ENCODE measurements around the gene TULP4.
"Not testable (repeated sequence)": the region's sequence is repeated elsewhere in the genome, so short reads cannot be mapped to it uniquely, and the experiment has no call there.

TULP4 gene

DNA sequence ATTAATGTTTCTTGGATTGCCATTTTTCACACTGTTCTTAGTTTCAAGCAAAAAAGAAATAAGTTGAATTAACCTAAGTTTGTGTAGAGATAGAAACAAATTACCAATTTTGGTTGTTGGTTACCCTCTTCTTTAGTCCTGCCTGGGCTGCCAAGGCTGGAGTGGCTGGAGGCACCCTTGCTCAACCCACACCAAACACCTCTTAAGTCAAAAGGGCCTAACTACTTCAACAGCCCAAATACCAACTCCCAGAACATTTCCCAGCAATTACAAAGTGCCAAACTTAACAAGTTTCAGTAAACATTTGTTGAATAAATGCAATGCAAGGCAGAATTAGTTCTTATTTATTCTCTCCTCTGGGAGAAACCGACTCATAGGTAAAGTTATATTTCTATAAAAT lies 209.5 kb downstream of the TULP4 start:
- no peaks in the 10 kb centered on the region for H3K27me3 ChIP-seq (ENCODE audit: insufficient read depth, low read length)
- H3K9me3 ChIP-seq (ENCODE audit: low read length), result peaks cover 4% of the 10 kb centered on the region
- H3K4me3 ChIP-seq (ENCODE audit: low read length), result no peak overlapping the region
- no peaks in the 10 kb centered on the region for H3K36me3 ChIP-seq (ENCODE audit: insufficient read depth, low read length)
- H3K4me1 ChIP-seq (ENCODE audit: insufficient read depth, low read length), result peaks cover 11% of the 10 kb centered on the region
- no peak overlapping the region for H2AFZ ChIP-seq (ENCODE audit: low read depth, low read length)

DNA sequence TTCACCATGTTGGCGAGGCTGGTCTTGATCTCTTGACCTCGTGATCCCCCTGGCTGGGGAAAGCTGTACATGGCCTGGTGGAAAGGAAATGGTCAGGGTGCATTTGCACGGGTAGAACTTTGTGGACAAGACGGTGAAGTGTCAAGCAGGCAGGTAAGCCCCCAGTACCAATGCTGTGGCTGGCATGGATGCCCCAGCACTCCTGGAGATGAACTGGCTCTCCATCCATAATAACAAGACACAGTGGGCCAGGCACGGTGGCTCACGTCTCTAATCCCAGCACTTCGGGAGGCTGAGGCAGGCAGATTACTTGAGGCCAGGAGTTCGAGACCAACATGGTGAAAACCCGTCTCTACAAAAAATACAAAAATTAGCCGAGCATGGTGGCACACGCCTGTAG lies 210.4 kb downstream of the TULP4 start:
- Histone ChIP-seq H3K36me3 (ENCODE audit: insufficient read depth, low read length) (no peaks in the 10 kb centered on the region), H3K27me3 (ENCODE audit: insufficient read depth, low read length) (no peaks in the 10 kb centered on the region), H2AFZ (ENCODE audit: low read depth, low read length) (no peak overlapping the region)

DNA sequence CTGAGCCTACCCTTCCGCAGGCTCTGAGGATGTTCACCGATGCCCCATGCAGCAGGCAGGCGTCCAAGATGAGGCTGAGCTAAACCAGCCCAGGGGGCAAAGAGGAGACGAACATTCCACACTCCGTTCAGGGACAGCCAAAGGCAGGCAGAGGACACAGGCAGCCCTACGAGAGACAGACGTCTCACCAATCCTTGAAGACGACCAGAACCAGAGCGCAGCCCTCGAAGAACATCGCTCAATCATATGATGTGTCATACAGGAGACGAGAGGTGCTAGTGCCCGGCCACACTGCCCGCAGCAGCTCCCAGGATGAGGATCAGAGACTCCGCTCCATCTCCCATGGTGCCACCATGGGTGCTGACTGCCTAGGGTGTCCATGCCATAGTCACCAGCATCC lies 212.0 kb downstream of the TULP4 start:
- no peaks in the 10 kb centered on the region for H3K27me3 ChIP-seq (ENCODE audit: insufficient read depth, low read length)
- H2AFZ ChIP-seq (ENCODE audit: low read depth, low read length), result no peak overlapping the region
- H3K9me3 ChIP-seq (ENCODE audit: low read length), result peaks cover 4% of the 10 kb centered on the region
- H3K36me3 ChIP-seq (ENCODE audit: insufficient read depth, low read length), result no peaks in the 10 kb centered on the region
- no peaks in the 10 kb centered on the region for H3K4me1 ChIP-seq (ENCODE audit: insufficient read depth, low read length)
- H3K4me3 ChIP-seq (ENCODE audit: low read length), result no peak overlapping the region

More for the DNA sequence above, 210.4 kb downstream of the TULP4 start:
- Histone ChIP-seq H3K4me3 (ENCODE audit: low read length) (no peak overlapping the region), H3K4me1 (ENCODE audit: insufficient read depth, low read length) (peaks cover 9% of the 10 kb centered on the region), H3K9me3 (ENCODE audit: low read length) (peaks cover 4% of the 10 kb centered on the region)

DNA sequence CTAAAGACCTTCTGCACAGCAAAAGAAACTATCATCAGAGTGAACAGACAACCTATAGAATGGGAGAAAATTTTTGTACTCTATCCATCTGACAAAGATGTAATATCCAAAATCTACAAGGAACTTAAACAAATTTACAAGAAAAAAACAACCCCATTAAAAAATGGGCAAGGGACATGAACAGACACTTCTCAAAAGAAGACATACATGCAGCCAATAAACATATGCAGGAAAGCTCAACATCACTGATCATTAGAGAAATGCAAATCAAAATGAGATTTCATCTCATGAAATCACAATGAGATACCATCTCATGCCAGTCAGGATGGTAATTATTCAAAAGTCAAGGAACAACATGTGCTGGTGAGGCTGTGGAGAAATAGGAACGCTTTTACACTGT lies 215.6 kb downstream of the TULP4 start:
- not testable (repeated sequence) for H3K4me1 ChIP-seq (ENCODE audit: insufficient read depth, low read length); H3K27me3 ChIP-seq (ENCODE audit: insufficient read depth, low read length); H3K9me3 ChIP-seq (ENCODE audit: low read length); H3K4me3 ChIP-seq (ENCODE audit: low read length); H3K36me3 ChIP-seq (ENCODE audit: insufficient read depth, low read length); H2AFZ ChIP-seq (ENCODE audit: low read depth, low read length)

DNA sequence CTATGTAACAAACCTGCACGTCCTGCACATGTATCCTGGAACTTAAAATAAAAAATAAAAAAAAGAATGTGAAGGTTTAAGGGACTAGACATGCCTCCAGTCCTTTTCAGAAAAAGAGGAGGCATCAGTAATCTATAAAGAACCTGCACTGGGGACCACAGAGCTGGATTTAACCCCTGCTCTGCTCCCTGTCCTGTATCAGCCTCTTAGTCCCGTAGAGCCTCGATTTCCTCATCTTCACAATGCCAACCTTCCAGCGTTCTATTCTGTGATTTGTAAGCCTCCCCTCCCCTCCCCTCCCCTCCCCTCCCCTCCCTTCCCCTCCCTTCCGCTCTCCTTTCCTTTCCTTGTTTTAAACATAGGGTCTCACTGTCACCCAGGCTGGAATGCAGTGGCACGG lies 216.6 kb downstream of the TULP4 start:
- Histone ChIP-seq H3K36me3 (ENCODE audit: insufficient read depth, low read length) (no peaks in the 10 kb centered on the region), H3K9me3 (ENCODE audit: low read length) (peaks cover 4% of the 10 kb centered on the region), H3K4me3 (ENCODE audit: low read length) (no peak overlapping the region), H3K4me1 (ENCODE audit: insufficient read depth, low read length) (no peaks in the 10 kb centered on the region), H2AFZ (ENCODE audit: low read depth, low read length) (no peak overlapping the region), H3K27me3 (ENCODE audit: insufficient read depth, low read length) (no peaks in the 10 kb centered on the region)

DNA sequence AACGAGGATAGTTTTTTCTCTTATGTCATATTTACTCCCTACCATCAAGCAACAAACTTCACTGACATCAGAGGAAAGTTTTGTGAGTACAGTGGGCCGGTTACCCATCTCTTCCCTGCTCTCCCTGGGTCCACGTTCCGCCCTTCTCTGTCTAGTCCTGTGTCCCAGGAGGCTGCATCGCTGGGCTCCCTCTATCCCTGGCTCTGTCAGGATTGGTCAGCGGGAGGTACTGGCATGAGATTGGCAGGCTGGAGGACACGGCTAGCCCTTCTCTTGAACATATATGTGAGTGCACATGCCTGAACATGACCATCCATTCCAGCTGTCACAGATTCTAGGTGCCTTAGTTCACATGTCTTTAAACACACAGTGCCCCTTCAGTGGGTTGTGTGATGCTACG lies 217.4 kb downstream of the TULP4 start:
- Histone ChIP-seq H3K4me1 (ENCODE audit: insufficient read depth, low read length) (no peaks in the 10 kb centered on the region), H2AFZ (ENCODE audit: low read depth, low read length) (no peak overlapping the region), H3K36me3 (ENCODE audit: insufficient read depth, low read length) (no peaks in the 10 kb centered on the region), H3K4me3 (ENCODE audit: low read length) (no peak overlapping the region), H3K9me3 (ENCODE audit: low read length) (no peaks in the 10 kb centered on the region), H3K27me3 (ENCODE audit: insufficient read depth, low read length) (no peaks in the 10 kb centered on the region)

DNA sequence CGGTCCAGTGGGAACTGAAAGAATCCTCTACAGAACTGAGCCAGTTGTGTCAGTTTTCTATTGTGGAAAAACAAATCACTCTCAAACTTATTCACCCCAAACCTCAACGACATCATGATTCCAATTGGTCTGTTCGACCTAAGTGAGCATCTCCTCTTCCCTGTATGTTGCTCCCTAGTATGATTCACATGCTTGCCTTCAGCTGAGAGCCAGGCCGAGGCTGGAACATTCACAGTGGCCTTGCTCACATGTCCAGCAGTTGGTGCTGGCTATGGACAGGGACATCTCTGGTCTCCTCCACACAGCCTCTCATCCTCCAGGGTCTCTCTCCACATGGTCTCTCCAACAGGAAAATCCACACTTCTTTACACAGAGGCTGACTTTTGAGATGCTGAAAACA lies 219.3 kb downstream of the TULP4 start:
- no peak overlapping the region for H3K4me3 ChIP-seq (ENCODE audit: low read length)

DNA sequence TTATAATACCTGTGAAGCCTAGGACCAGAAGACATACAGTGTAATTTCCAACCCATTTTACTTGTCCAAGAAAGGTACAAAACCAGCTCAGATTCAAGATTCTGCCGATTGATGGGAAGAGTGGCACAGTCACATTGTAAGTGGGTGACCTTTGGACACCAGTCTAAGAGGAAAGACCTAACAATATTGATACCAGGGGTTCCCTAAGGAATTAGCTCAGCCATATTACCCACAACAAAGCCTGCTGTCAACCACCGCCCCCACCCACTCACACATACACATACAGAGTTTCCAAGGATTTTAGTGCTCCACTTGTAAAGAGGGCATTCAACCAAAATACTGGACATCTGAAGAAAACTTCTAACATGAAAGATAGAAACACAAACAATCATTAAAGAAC lies 219.7 kb downstream of the TULP4 start:
- H3K4me1 ChIP-seq (ENCODE audit: insufficient read depth, low read length), result peaks cover 4% of the 10 kb centered on the region
- H3K27me3 ChIP-seq (ENCODE audit: insufficient read depth, low read length), result no peaks in the 10 kb centered on the region
- H3K4me3 ChIP-seq (ENCODE audit: low read length), result no peak overlapping the region
- H3K36me3 ChIP-seq (ENCODE audit: insufficient read depth, low read length), result no peaks in the 10 kb centered on the region
- H3K9me3 ChIP-seq (ENCODE audit: low read length), result no peaks in the 10 kb centered on the region
- H2AFZ ChIP-seq (ENCODE audit: low read depth, low read length), result no peak overlapping the region

More for the DNA sequence above, 219.3 kb downstream of the TULP4 start:
- no peaks in the 10 kb centered on the region for H3K9me3 ChIP-seq (ENCODE audit: low read length)
- no peak overlapping the region for H2AFZ ChIP-seq (ENCODE audit: low read depth, low read length)
- no peaks in the 10 kb centered on the region for H3K27me3 ChIP-seq (ENCODE audit: insufficient read depth, low read length)
- H3K36me3 ChIP-seq (ENCODE audit: insufficient read depth, low read length), result no peaks in the 10 kb centered on the region
- peaks cover 4% of the 10 kb centered on the region for H3K4me1 ChIP-seq (ENCODE audit: insufficient read depth, low read length)

DNA sequence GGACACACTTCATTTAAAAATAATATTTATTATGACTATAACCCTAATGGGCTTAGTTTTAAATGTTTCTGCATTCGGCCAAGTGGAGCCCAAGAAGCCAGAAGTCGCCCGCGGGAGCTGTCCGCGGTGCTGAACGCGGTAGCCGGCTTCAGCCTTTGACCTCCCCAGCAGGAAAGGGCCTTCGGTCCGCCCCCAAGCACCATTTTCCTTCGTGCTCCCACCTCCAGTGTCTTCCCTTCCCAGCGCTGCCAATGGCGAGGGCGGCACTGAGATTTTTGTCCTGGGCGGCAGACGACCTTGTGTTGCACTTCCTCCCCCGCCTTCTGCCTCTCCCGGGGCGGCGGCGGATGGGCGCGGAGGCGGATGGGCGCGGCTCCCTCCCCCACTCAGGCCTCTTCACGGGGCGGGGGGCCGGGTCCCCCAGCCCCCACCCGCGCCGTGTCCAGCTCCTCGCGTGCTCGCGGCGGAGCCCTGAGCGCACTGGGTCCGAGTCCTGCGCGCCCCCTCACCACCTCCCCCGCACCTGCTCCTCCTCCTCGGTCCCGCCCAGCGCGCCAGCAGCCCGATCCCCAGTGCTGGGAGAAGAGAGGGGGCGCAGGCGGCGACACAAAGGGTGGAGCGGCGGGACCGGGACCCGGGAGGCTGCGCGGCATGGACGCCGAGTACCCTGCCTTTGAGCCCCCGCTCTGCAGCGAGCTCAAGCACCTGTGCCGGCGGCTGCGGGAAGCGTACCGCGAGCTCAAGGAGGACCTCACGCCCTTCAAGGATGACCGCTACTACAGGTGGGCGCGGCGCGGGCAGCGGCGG lies 224.0 kb downstream of the TULP4 start:
- H3K4me3 ChIP-seq (ENCODE audit: low read length), result peak overlapping the region; percentile 80
- peak overlapping the region; percentile 93 for H2AFZ ChIP-seq (ENCODE audit: low read depth, low read length)
- no peaks in the 10 kb centered on the region for H3K27me3 ChIP-seq (ENCODE audit: insufficient read depth, low read length)
- no peaks in the 10 kb centered on the region for H3K9me3 ChIP-seq (ENCODE audit: low read length)
- H3K36me3 ChIP-seq (ENCODE audit: insufficient read depth, low read length), result no peaks in the 10 kb centered on the region
- H3K4me1 ChIP-seq (ENCODE audit: insufficient read depth, low read length), result peaks cover 4% of the 10 kb centered on the region

DNA sequence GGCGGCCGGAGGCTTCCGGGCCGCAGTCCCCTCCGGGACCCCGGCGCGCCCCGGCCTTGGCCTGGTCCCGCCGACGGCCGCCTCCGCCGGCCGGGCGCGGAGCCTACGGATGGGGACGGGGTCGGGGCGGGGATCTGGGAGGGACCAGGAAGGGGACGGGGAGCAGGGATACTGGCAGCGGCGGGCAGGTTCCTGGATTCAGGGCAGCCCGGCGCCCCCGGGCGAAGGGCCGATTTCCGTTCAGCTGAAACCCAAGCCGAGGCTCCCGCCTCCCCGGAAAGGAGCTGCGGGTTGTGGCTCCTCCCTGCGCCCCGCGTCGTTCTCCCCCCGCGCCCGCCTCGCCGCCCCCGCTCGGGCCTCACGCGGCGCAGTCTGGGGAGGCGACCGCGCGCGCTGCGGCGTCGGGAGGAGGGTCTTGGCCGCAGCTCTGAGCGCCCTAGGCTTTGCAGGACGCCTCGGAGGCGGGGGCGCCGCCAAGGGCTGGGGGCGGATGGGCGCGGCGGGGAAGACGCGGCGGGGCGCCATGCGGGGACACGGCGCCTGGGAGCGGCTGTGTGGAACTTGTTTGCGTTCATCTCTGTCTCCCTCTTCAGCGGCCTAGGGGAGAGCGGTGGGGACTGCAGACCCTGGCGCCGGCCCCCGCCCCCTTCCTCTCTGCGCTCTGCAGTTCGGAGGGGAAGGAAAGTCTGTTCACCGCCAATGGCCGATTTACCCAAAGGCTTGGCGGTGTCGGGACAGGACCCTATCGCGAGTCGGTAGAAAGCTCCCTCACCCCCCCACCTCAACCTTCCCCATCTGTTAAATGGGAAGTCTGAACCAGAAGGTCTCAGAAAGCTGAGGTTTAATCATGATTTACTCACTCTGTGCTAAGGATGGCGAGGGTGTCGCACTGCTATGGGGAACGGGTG lies 224.9 kb downstream of the TULP4 start:
- Histone ChIP-seq H2AFZ (ENCODE audit: low read depth, low read length) (peak overlapping the region; percentile 93), H3K27me3 (ENCODE audit: insufficient read depth, low read length) (no peaks in the 10 kb centered on the region), H3K36me3 (ENCODE audit: insufficient read depth, low read length) (no peaks in the 10 kb centered on the region), H3K4me1 (ENCODE audit: insufficient read depth, low read length) (peaks cover 4% of the 10 kb centered on the region), H3K9me3 (ENCODE audit: low read length) (no peaks in the 10 kb centered on the region), H3K4me3 (ENCODE audit: low read length) (peak overlapping the region; percentile 80)

DNA sequence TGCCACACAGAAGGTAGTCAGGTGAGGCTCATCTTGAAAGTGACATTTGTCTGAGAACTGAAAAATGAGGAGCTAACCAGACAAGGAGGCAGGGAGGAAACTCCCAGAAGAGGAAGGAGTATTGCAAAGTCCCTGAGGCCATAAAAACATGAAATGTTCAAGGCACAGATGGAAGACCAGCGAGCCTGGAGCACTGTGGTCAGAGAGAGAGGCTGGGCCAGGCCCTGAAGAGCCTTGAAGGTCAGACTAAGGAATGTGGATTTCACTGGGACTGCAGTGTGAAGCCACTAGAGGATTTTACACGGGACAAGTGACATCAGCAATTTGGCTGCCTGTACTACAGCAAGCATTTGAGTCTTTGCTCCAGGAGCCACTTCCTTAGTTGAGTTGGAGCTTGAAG lies 226.5 kb downstream of the TULP4 start:
- no peaks in the 10 kb centered on the region for H3K27me3 ChIP-seq (ENCODE audit: insufficient read depth, low read length)
- H3K36me3 ChIP-seq (ENCODE audit: insufficient read depth, low read length), result no peaks in the 10 kb centered on the region
- H2AFZ ChIP-seq (ENCODE audit: low read depth, low read length), result no peak overlapping the region
- no peaks in the 10 kb centered on the region for H3K9me3 ChIP-seq (ENCODE audit: low read length)
- peaks cover 4% of the 10 kb centered on the region for H3K4me1 ChIP-seq (ENCODE audit: insufficient read depth, low read length)
- no peak overlapping the region for H3K4me3 ChIP-seq (ENCODE audit: low read length)

DNA sequence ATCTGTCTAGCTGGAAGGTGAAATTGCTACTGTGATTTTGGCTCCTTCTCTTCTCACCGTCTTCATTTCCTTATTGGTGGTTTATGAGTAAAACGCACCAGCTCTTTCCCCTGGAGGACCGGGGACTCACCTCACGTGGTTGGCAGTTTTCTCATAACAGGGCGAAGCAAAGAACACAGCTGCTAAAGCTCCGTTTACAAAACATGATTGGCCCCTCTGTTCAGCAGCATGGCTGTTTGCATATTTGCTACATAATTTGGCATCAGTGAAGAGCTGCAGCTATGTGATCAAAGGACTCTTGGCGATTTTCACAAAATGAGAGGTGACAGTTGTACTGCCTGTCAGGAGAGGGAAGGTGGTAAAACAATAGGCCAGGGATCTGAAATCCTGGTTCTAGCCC lies 227.1 kb downstream of the TULP4 start:
- Histone ChIP-seq H3K4me3 (ENCODE audit: low read length) (no peak overlapping the region), H3K4me1 (ENCODE audit: insufficient read depth, low read length) (peaks cover 4% of the 10 kb centered on the region), H3K36me3 (ENCODE audit: insufficient read depth, low read length) (no peaks in the 10 kb centered on the region), H3K9me3 (ENCODE audit: low read length) (no peaks in the 10 kb centered on the region), H2AFZ (ENCODE audit: low read depth, low read length) (no peak overlapping the region), H3K27me3 (ENCODE audit: insufficient read depth, low read length) (no peaks in the 10 kb centered on the region)

DNA sequence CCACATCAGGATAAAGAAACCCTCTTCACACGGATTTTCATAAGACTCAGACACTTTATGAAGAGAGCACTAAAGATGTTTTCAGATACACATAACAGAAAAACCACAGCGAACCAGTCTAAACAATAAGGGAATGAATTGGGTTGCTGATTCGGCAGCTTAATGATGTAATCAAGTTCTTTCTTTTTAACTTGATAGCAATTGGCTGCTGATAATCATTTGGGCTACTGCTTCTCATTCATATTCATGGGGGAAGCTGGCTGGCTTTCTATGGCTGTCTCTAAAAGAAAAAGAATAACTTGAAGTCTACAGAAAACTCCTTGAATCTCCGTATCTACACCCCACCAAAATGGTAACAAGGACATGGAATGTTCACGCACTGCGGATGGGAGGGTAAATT lies 227.6 kb downstream of the TULP4 start:
- H3K36me3 ChIP-seq (ENCODE audit: insufficient read depth, low read length), result no peaks in the 10 kb centered on the region
- no peak overlapping the region for H3K4me3 ChIP-seq (ENCODE audit: low read length)
- H3K4me1 ChIP-seq (ENCODE audit: insufficient read depth, low read length), result peaks cover 4% of the 10 kb centered on the region
- no peaks in the 10 kb centered on the region for H3K9me3 ChIP-seq (ENCODE audit: low read length)
- no peak overlapping the region for H2AFZ ChIP-seq (ENCODE audit: low read depth, low read length)
- no peaks in the 10 kb centered on the region for H3K27me3 ChIP-seq (ENCODE audit: insufficient read depth, low read length)
